Stimulated activated CD4-positive, alpha-beta T cell treated with anti-CD3 and anti-CD28 coated beads, Interleukin-1b, Interleukin-23, amount 100 ng/mL, for 48 hours (primary cell): Measurements from ENCODE around the gene ZIC5.
"Not testable (repeated sequence)": the region's sequence is repeated elsewhere in the genome, so short reads cannot be mapped to it uniquely, and the experiment has no call there.

Experiments used
- DNase-seq: peaks from one replicate; pipeline ENCODE4 v3.0.0-alpha.2; 2020

The ZIC5 gene

DNA sequence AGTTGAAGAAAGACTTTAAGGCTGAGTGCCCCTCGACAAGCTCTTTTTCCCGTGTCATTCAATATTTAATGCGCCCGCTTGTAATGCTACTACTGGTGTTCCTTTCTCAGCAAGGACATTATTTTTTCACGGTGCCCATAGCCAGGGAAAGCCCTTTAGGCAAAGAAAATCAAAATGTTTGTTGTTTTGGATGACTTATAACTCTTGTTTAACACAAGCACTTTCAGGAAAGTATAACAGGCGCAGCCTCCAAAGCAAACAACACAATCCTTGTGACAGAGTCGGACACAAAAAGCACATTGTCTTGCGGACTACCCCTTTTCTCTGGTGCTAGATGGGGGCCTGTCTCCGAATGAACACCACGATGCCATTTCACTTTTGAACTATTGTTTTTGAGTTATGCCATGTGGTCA, 12.4 kb downstream of the ZIC5 start:
- DNase-seq = no peak

- DNase-seq = no peak
Measured at GRCh38 chr13:99958406-99959126, 13.0 kb downstream of the ZIC5 start.

- no peak for DNase-seq
Measured at GRCh38 chr13:99956473-99957349, 14.9 kb downstream of the ZIC5 start.

- DNase-seq = no peak
Measured at GRCh38 chr13:99955747-99956472, 15.7 kb downstream of the ZIC5 start.

DNA sequence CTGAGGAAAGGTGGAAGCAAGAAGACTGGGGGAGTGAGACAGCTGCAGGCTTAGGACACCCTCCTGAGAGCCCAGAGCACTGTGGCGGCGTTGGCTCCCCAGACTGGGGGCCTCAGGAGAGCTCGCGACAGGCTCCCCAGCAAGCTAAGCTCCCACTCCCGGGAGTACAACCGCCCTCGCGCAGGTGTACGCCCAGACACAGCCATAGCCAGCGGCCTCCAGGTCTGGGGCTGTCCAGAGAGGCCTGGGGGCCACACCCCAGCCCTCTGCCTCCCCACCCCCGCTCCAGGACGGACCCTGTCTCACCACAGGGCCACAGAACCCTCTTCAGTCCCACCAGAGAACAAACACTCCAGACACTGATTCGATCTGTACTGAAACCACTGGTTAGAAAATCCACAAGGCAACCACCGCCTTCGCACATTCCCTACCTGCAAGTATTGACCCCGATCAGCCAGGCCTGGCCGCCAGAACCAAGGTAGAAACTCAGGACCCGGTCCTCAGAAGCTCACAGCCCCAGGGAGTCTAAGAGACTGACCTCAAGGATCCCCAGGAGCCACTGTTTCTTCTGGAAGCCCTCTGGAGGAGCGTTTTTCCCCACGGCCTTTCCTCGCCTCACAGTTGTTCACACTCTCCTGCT, 16.3 kb downstream of the ZIC5 start:
- DNase-seq = no peak

DNA sequence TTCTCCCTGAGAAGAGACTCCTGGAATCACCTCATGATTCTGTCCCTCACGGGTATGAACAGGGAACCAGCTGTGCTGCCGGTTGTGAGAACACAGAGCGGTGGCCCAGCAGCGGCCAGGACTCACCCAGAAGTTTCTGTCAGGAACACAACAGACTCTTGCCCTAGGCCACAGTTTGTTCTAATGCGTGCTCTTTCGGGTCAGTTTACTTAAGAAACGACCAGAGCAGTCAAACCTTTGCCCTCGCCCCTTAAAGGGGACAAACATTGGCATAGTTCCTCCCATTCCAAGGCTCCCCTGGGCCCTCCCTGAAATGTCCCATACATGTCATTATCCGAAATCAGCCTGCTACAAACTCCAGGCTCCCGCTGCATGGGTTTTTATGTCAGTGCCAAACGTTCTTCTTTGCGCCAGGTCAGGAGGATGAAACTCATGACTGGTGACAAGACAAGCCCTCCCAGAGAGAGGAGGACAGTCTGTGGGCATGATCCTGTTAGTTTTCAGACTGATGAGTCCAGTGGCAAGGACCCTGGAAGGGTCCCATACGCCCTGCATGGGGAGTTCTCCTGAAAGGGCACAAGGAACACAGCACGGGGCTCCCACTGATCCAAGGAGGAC, 18.3 kb downstream of the ZIC5 start:
- no peak for DNase-seq

DNA sequence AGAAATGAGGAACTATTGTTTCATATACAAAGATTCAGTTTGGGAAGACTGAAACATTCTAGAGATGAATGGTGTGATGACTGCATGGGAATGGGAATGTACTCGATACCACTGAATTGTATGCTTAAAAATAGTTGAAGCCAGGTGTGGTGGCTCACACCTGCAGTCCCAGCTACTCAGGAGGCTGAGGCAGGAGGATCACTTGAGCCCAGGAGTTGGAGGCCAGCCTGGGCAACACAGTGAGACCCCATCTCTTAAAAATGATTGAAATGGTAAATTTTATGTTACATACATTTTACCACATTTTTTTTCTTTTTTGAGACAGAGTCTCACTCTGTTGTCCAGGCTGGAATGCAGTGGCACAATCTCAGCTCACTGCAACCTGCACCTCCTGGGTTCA, 19.9 kb downstream of the ZIC5 start:
- DNase-seq = not testable (repeated sequence)

GRCh38 chr13:99949679-99950413, 21.7 kb downstream of the ZIC5 start:
- no peak for DNase-seq

GRCh38 chr13:99948907-99949678, 22.5 kb downstream of the ZIC5 start:
- no peak for DNase-seq

GRCh38 chr13:99948411-99948810, 23.2 kb downstream of the ZIC5 start:
- no peak for DNase-seq

DNA sequence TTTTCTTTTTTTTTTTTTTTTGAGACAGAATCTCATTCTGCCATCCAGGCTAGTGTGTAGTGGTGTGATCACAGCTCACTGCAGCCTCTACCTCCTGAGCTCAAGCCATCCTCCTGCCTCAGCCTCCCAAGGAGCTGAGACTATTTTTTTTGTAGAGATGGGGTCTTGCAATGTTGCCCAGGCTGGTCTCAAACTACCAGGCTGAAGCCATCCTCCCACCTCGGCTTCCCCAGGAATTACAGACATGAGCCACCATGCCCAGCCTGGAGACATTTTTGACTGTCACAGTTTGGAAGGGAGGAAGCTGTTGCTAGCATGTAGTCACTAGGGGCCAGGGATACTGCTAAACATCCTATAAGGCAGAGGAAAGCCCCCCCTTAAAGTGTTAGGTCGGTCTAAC, 23.9 kb downstream of the ZIC5 start:
- no peak for DNase-seq

DNA sequence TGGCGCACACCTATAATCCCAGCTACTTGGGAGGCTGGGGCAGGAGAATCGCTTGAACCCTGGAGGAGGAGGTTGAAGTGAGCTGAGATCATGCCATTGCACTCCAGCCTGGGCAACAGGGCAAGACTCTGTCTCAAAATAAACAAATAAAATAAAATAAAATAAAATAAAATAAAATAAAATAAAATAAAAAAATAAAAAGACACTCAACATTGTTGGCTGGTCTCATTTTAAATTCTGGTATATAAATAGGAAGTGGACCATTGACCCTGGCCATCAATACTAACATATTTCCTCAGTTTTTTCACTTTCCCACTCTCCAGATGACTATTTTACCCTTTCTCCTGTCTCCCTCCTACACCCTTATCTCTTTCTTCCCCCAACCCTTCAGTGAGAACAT, 26.1 kb downstream of the ZIC5 start:
- DNase-seq = not testable (repeated sequence)

- DNase-seq = no peak
Measured at GRCh38 chr13:99944606-99945005, 27.0 kb downstream of the ZIC5 start.

DNA sequence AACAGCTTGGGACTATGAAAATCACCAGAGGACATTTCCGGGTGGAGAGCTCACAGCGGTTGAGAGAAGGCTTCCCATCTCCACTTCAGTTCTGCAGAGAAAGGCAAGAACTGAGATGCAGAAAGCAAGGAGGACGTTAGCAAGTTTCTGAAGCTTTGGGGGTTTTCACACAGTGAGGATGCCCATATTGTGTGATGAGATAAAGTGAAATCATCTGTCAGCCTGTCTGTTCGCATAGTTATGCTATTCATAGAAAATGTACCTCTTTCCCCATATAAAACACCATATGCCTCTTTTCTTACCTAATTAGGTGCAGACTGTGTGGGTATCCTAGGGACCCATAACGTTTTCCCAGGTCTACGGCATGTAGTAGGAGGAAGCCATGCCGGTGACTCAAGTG, 27.5 kb downstream of the ZIC5 start:
- no peak for DNase-seq

DNA sequence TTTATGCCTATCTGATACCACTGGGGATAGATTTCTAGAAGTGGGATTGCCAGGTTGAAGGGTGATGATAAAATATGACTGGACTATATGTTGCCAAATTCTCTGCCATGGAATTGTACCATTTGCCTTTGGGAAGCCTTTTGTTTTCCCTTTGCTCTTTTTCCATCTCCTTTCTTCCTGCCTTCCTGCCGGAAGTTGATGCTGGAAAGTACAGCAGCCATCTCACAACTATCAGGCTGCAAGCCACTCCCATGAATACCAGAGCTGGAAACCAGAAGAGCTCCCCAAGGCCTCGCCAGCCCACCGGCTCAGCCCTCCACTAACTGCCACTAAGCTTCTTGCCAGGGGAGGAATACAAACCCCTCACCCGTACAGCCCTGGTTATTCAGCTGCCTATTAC, 29.7 kb downstream of the ZIC5 start:
- no peak for DNase-seq

- no peak for DNase-seq
Measured at GRCh38 chr13:99941086-99941485, 30.5 kb downstream of the ZIC5 start.

GRCh38 chr13:99938635-99939034, 32.9 kb downstream of the ZIC5 start:
- DNase-seq = no peak

DNA sequence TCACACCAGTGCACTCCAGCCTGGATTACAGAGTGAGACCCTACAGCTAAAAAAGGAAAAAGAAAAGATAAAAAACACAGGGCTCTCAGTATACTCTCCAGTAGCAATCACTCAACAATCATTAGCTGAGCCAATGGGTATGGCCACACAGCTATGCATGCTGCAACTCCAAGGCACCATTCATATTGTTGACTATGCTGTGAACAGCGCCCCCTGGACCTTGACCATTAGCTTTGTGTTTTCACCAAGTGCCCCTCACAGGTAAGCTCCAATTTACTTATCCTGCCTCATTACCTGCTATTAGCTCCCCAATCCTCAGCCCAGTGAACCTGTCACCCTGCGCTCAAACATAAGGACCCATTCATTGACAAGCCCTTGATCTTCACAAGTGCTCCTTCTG, 35.8 kb downstream of the ZIC5 start:
- no peak for DNase-seq

DNA sequence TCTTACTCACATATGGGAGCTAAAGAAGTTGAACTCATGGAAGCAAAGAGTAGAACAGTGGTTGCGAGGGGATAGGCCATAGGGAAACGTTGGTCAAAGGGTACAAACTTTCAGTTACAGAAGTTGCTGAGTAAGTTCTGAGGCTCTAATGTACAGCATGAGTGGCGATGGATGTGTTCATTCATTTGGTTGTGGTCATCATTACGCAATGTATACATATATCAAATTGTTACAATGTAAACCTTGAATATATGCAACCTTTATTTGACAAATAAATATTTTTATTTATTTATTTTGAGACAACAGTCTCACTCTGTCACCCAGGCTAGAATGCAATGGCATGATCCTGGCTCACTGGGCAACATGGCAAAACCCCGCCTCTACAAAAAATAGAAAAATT, 38.7 kb downstream of the ZIC5 start:
- DNase-seq = no peak

- no peak for DNase-seq
Measured at GRCh38 chr13:99930925-99931324, 40.6 kb downstream of the ZIC5 start.

- DNase-seq = no peak
Measured at GRCh38 chr13:99929866-99930265, 41.7 kb downstream of the ZIC5 start.
